ENCODE data around the gene USH2A.

Gene USH2A

GRCh38 chr1:215807911-215808436 is 615.3 kb downstream of the USH2A start:
- DNase-seq (ENCODE audit: low spot score in 2 of 2) (no peak), ATAC-seq (ENCODE audit: low read depth) (no peak)
- no peaks in the 10 kb centered on the region for H3K36me3 Mint-ChIP-seq
- H3K4me1 Mint-ChIP-seq = no peaks in the 10 kb centered on the region
- H3K27ac Mint-ChIP-seq = no peak overlapping the region
- peaks cover 9% of the 10 kb centered on the region for H3K9me3 Mint-ChIP-seq
- H3K4me3 Mint-ChIP-seq = no peak overlapping the region
- no peaks in the 10 kb centered on the region for H3K27me3 Mint-ChIP-seq

GRCh38 chr1:215807218-215807617 is 616.0 kb downstream of the USH2A start:
- H3K27me3 Mint-ChIP-seq = no peaks in the 10 kb centered on the region
- DNase-seq (ENCODE audit: low spot score in 2 of 2) = no peak
- no peaks in the 10 kb centered on the region for H3K36me3 Mint-ChIP-seq
- no peak overlapping the region for H3K4me3 Mint-ChIP-seq
- no peak overlapping the region for H3K27ac Mint-ChIP-seq
- peaks cover 8% of the 10 kb centered on the region for H3K9me3 Mint-ChIP-seq
- H3K4me1 Mint-ChIP-seq = no peaks in the 10 kb centered on the region
- ATAC-seq (ENCODE audit: low read depth) = no peak

- Mint-ChIP-seq H3K27ac (no peak overlapping the region), H3K27me3 (no peaks in the 10 kb centered on the region), H3K4me1 (no peaks in the 10 kb centered on the region), H3K9me3 (peaks cover 2% of the 10 kb centered on the region), H3K36me3 (no peaks in the 10 kb centered on the region), H3K4me3 (no peak overlapping the region)
- ATAC-seq (ENCODE audit: low read depth) = no peak
- DNase-seq (ENCODE audit: low spot score in 2 of 2) = no peak
These were observed 625.4 kb downstream of the USH2A start for GRCh38 chr1:215797859-215798258.

- H3K36me3 Mint-ChIP-seq = no peaks in the 10 kb centered on the region
These were observed 629.1 kb downstream of the USH2A start for GRCh38 chr1:215794156-215794555.

GRCh38 chr1:215793180-215793579 is 630.1 kb downstream of the USH2A start:
- no peak for ATAC-seq (ENCODE audit: low read depth)
- Mint-ChIP-seq H3K27ac (no peak overlapping the region), H3K27me3 (no peaks in the 10 kb centered on the region), H3K4me1 (no peaks in the 10 kb centered on the region), H3K4me3 (no peak overlapping the region), H3K36me3 (no peaks in the 10 kb centered on the region), H3K9me3 (no peaks in the 10 kb centered on the region)
- no peak for DNase-seq (ENCODE audit: low spot score in 2 of 2)

More at GRCh38 chr1:215794156-215794555, 629.1 kb downstream of the USH2A start:
- ATAC-seq (ENCODE audit: low read depth) (no peak), DNase-seq (ENCODE audit: low spot score in 2 of 2) (no peak)
- no peak overlapping the region for H3K27ac Mint-ChIP-seq
- no peaks in the 10 kb centered on the region for H3K27me3 Mint-ChIP-seq
- no peaks in the 10 kb centered on the region for H3K9me3 Mint-ChIP-seq
- H3K4me3 Mint-ChIP-seq = no peak overlapping the region
- H3K4me1 Mint-ChIP-seq = no peaks in the 10 kb centered on the region

- no peaks in the 10 kb centered on the region for H3K4me1 Mint-ChIP-seq
- H3K36me3 Mint-ChIP-seq = no peaks in the 10 kb centered on the region
- H3K9me3 Mint-ChIP-seq = no peaks in the 10 kb centered on the region
- DNase-seq (ENCODE audit: low spot score in 2 of 2) = no peak
- no peak for ATAC-seq (ENCODE audit: low read depth)
- H3K4me3 Mint-ChIP-seq = no peak overlapping the region
- no peak overlapping the region for H3K27ac Mint-ChIP-seq
- no peaks in the 10 kb centered on the region for H3K27me3 Mint-ChIP-seq
These were observed 630.8 kb downstream of the USH2A start for GRCh38 chr1:215792446-215792845.

- no peak for DNase-seq (ENCODE audit: low spot score in 2 of 2)
- Mint-ChIP-seq H3K27ac (no peak overlapping the region), H3K4me1 (no peaks in the 10 kb centered on the region), H3K36me3 (no peaks in the 10 kb centered on the region), H3K27me3 (no peaks in the 10 kb centered on the region), H3K4me3 (no peak overlapping the region), H3K9me3 (no peaks in the 10 kb centered on the region)
- no peak for ATAC-seq (ENCODE audit: low read depth)
These were observed 633.3 kb downstream of the USH2A start for GRCh38 chr1:215789981-215790380.

- Mint-ChIP-seq H3K4me3 (no peak overlapping the region), H3K27ac (no peak overlapping the region), H3K9me3 (no peaks in the 10 kb centered on the region), H3K4me1 (no peaks in the 10 kb centered on the region), H3K27me3 (no peaks in the 10 kb centered on the region), H3K36me3 (no peaks in the 10 kb centered on the region)
- no peak for ATAC-seq (ENCODE audit: low read depth)
- no peak for DNase-seq (ENCODE audit: low spot score in 2 of 2)
These were observed 636.3 kb downstream of the USH2A start for GRCh38 chr1:215786997-215787396.

- ATAC-seq (ENCODE audit: low read depth) = no peak
These were observed 642.6 kb downstream of the USH2A start for GRCh38 chr1:215780641-215781040.

GRCh38 chr1:215780139-215780538 is 643.1 kb downstream of the USH2A start:
- H3K36me3 Mint-ChIP-seq = no peaks in the 10 kb centered on the region
- DNase-seq (ENCODE audit: low spot score in 2 of 2) = no peak
- no peaks in the 10 kb centered on the region for H3K9me3 Mint-ChIP-seq
- no peak for ATAC-seq (ENCODE audit: low read depth)
- no peak overlapping the region for H3K4me3 Mint-ChIP-seq
- no peak overlapping the region for H3K27ac Mint-ChIP-seq
- H3K27me3 Mint-ChIP-seq = no peaks in the 10 kb centered on the region
- H3K4me1 Mint-ChIP-seq = no peaks in the 10 kb centered on the region

More at GRCh38 chr1:215780641-215781040, 642.6 kb downstream of the USH2A start:
- no peak overlapping the region for H3K4me3 Mint-ChIP-seq
- H3K4me1 Mint-ChIP-seq = no peaks in the 10 kb centered on the region
- no peaks in the 10 kb centered on the region for H3K27me3 Mint-ChIP-seq
- no peaks in the 10 kb centered on the region for H3K36me3 Mint-ChIP-seq
- no peak overlapping the region for H3K27ac Mint-ChIP-seq
- no peaks in the 10 kb centered on the region for H3K9me3 Mint-ChIP-seq
- DNase-seq (ENCODE audit: low spot score in 2 of 2) = no peak

GRCh38 chr1:215779729-215780128 is 643.5 kb downstream of the USH2A start:
- ATAC-seq (ENCODE audit: low read depth) (no peak), DNase-seq (ENCODE audit: low spot score in 2 of 2) (no peak)
- H3K27ac Mint-ChIP-seq = no peak overlapping the region
- no peaks in the 10 kb centered on the region for H3K4me1 Mint-ChIP-seq
- H3K27me3 Mint-ChIP-seq = no peaks in the 10 kb centered on the region
- no peaks in the 10 kb centered on the region for H3K9me3 Mint-ChIP-seq
- H3K4me3 Mint-ChIP-seq = no peak overlapping the region
- H3K36me3 Mint-ChIP-seq = no peaks in the 10 kb centered on the region

GRCh38 chr1:215777370-215777925 is 645.8 kb downstream of the USH2A start:
- Mint-ChIP-seq H3K27me3 (no peaks in the 10 kb centered on the region), H3K4me3 (no peak overlapping the region), H3K36me3 (no peaks in the 10 kb centered on the region), H3K27ac (no peak overlapping the region), H3K4me1 (no peaks in the 10 kb centered on the region), H3K9me3 (peaks cover 2% of the 10 kb centered on the region)
- ATAC-seq (ENCODE audit: low read depth) = no peak
- no peak for DNase-seq (ENCODE audit: low spot score in 2 of 2)

- no peak overlapping the region for H3K27ac Mint-ChIP-seq
- DNase-seq (ENCODE audit: low spot score in 2 of 2) (no peak), ATAC-seq (ENCODE audit: low read depth) (no peak)
- peaks cover 2% of the 10 kb centered on the region for H3K9me3 Mint-ChIP-seq
- no peaks in the 10 kb centered on the region for H3K27me3 Mint-ChIP-seq
- H3K36me3 Mint-ChIP-seq = no peaks in the 10 kb centered on the region
- no peaks in the 10 kb centered on the region for H3K4me1 Mint-ChIP-seq
- no peak overlapping the region for H3K4me3 Mint-ChIP-seq
These were observed 646.9 kb downstream of the USH2A start for GRCh38 chr1:215776336-215776735.

GRCh38 chr1:215772151-215772550 is 651.1 kb downstream of the USH2A start:
- no peaks in the 10 kb centered on the region for H3K27me3 Mint-ChIP-seq
- no peak overlapping the region for H3K4me3 Mint-ChIP-seq
- DNase-seq (ENCODE audit: low spot score in 2 of 2) (no peak), ATAC-seq (ENCODE audit: low read depth) (no peak)
- peaks cover 2% of the 10 kb centered on the region for H3K9me3 Mint-ChIP-seq
- H3K4me1 Mint-ChIP-seq = no peaks in the 10 kb centered on the region
- no peak overlapping the region for H3K27ac Mint-ChIP-seq
- H3K36me3 Mint-ChIP-seq = no peaks in the 10 kb centered on the region

- peaks cover 1% of the 10 kb centered on the region for H3K9me3 Mint-ChIP-seq
- no peak overlapping the region for H3K4me3 Mint-ChIP-seq
- no peaks in the 10 kb centered on the region for H3K36me3 Mint-ChIP-seq
- ATAC-seq (ENCODE audit: low read depth) (no peak), DNase-seq (ENCODE audit: low spot score in 2 of 2) (no peak)
- H3K27ac Mint-ChIP-seq = no peak overlapping the region
- no peaks in the 10 kb centered on the region for H3K27me3 Mint-ChIP-seq
- no peaks in the 10 kb centered on the region for H3K4me1 Mint-ChIP-seq
These were observed 654.9 kb downstream of the USH2A start for GRCh38 chr1:215768303-215768702.
